Right cardiac atrium (tissue), 5 donors: Measurements from ENCODE around the gene LMBR1. TPM values are rescaled to one million over a fixed set of nuclear protein-coding genes. Genes with fewer than 3 reads are reported as not detected.
A peak's percentile ranks its signal among the peaks of the same experiment; 100 is the strongest.

Experiments
- ATAC-seq, 2 donors: fragments of 200-7000 bp; cut with Tn5 transposase; one replicate each; pipeline versions ENCODE4 v1.8.0 to v1.9.1; 2020; ENCODE audit warnings: moderate library complexity in 2 of 2, mild to moderate bottlenecking in 1 of 2
- DNase-seq, 3 donors: peaks; one replicate each; pipeline ENCODE4 v3.0.0-alpha.2; 2020
- H3K27ac ChIP-seq: one replicate; pipeline ENCODE4 v1.5.1; 2013; ENCODE audit warnings: mild to moderate bottlenecking, low read length, control low read depth, moderate library complexity
- H3K27me3 ChIP-seq: one replicate; pipeline ENCODE4 v1.6.1; 2013; ENCODE audit not compliant: control insufficient read depth, insufficient read depth
- H3K4me1 ChIP-seq: one replicate; pipeline ENCODE4 v1.6.1; 2013; ENCODE audit warnings: low read length; ENCODE audit not compliant: control insufficient read depth, insufficient read depth
- H3K4me3 ChIP-seq: one replicate; pipeline ENCODE4 v1.5.1; 2013; ENCODE audit warnings: low read length, control low read depth
- H3K9me3 ChIP-seq: one replicate; pipeline ENCODE4 v1.6.1; 2013; ENCODE audit warnings: low read length; ENCODE audit not compliant: control insufficient read depth
- WGBS: extraction: QIAGEN DNeasy Blood & Tissue Kit; methylation state at CpG from one replicate; pipeline ENCODE4 v1.1.7; 2013; 5-methylcytosine and 5-hydroxymethylcytosine counted together
- intact Hi-C, 4 donors: fragments of 100-400 bp; cut with DNase I; formaldehyde crosslinking; loops; one replicate each; pipeline versions ENCODE4 v1.11.0 to v1.14.0; 2022 to 2023
- polyA plus RNA-seq: library from polyadenylated mRNA; stranded (reverse); fragments of 200-250 nt; gene quantifications from one replicate; pipeline ENCODE4 v1.2.3, GENCODE V29; 2013
- total RNA-seq, 4 donors: library from RNA; stranded (reverse); fragmentation: NEBNext Ultra II Directional; extraction: Animal tissue kit (Norgen Biotek cat#: 25700); gene quantifications; one replicate each; pipeline ENCODE4 v1.2.1, GENCODE V29; 2021
- donor health status: healthy with polysubstance abuse.
- donor health status: DM: no; HTN: yes; CAD: no.
- donor health status: DM: no; HTN: no; CAD: no.
- donor health status: DM: no; HTN: yes; CAD: no; lungs with severe emphysema.
- donor health status: DM: yes; HTN: yes; CAD: no.

Gene LMBR1
- total and polyA plus RNA-seq, 5 donors: 8.1 to 48.7 (median 46.3) TPM

DNA sequence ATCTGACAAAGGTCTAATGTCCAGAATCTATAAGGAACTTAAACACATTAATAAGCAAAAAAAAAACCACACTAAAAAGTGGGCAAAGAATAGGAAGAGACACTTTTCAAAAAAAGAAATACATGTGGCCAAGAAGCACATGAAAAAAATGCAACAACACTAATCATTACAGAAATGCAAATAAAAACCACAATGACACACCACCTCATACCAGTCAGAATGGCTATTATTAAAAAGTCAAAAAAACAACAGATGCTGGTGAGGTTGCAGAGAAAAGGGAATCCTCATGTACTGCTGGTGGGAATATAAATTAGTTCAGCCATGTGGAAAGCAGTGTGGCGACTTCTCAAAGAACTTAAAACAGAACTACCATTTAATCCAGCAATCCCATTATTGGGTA lies 119.0 kb downstream of the LMBR1 start:
- DNase-seq: no peak
- no peak for ATAC-seq
- peaks cover 2% of the 10 kb centered on the region for H3K4me1 ChIP-seq
- intact Hi-C loops: no loop called here
- H3K27ac ChIP-seq: no peak overlapping the region
- no peaks in the 10 kb centered on the region for H3K9me3 ChIP-seq
- H3K4me3 ChIP-seq: no peak overlapping the region
- WGBS: 34% methylated on average over 1 of the region's 1 CpG
- H3K27me3 ChIP-seq: no peaks in the 10 kb centered on the region

GRCh38 chr7:156772725-156773124 lies 120.3 kb downstream of the LMBR1 start:
- DNase-seq (no peak), ATAC-seq (no peak)
- H3K4me3 ChIP-seq: no peak overlapping the region
- intact Hi-C loops: no loop called here
- no peak overlapping the region for H3K27ac ChIP-seq
- H3K4me1 ChIP-seq: peaks cover 2% of the 10 kb centered on the region
- no peaks in the 10 kb centered on the region for H3K9me3 ChIP-seq
- no peaks in the 10 kb centered on the region for H3K27me3 ChIP-seq
- 85% methylated on average over 5 of the region's 5 CpGs for WGBS

GRCh38 chr7:156768698-156769472 lies 124.1 kb downstream of the LMBR1 start:
- no peak for ATAC-seq
- no peak for DNase-seq
- Histone ChIP-seq H3K4me1 (peaks cover 2% of the 10 kb centered on the region), H3K27ac (no peak overlapping the region), H3K9me3 (no peaks in the 10 kb centered on the region), H3K4me3 (no peak overlapping the region), H3K27me3 (no peaks in the 10 kb centered on the region)
- intact Hi-C loops: loop anchor here in 1 of 4 donors (5.0 kb wide), 1 partner anchor 67 kb away; no protein-coding TSS in a partner anchor
- WGBS: 89% methylated on average over 6 of the region's 6 CpGs

DNA sequence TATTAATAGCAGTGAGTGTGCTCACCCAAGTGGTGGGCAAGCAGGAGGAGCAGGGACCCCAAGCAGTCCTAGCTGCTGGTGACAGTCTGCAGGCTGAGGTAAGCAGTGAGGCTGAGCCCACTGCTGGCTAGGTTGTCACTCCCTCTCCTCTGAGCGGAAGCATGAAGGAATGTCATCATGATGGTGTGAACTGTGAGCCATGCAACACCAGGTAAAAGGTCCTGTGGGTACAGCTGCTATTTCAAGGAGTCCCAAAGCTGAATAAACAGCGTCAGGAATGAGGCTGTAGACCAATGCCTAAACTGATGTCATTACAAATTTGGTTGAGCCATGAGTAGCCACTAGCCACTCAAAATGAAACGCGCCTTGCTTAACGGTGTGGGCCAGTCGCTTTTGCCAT lies 126.3 kb downstream of the LMBR1 start:
- no peak overlapping the region for H3K4me3 ChIP-seq
- no peak overlapping the region for H3K27ac ChIP-seq
- DNase-seq (no peak), ATAC-seq (no peak)
- no peaks in the 10 kb centered on the region for H3K9me3 ChIP-seq
- no peaks in the 10 kb centered on the region for H3K27me3 ChIP-seq
- intact Hi-C loops: loop anchor here in 1 of 4 donors (5.0 kb wide), 1 partner anchor 64 kb away; no protein-coding TSS in a partner anchor
- peaks cover 2% of the 10 kb centered on the region for H3K4me1 ChIP-seq
- 94% methylated on average over 6 of the region's 6 CpGs for WGBS

- peaks cover 2% of the 10 kb centered on the region for H3K4me1 ChIP-seq
- H3K27ac ChIP-seq: no peak overlapping the region
- 86% methylated on average over 7 of the region's 7 CpGs for WGBS
- ATAC-seq (no peak), DNase-seq (no peak)
- no peaks in the 10 kb centered on the region for H3K9me3 ChIP-seq
- H3K4me3 ChIP-seq: no peak overlapping the region
- H3K27me3 ChIP-seq: no peaks in the 10 kb centered on the region
- intact Hi-C loops: loop anchor here in 1 of 4 donors (5.0 kb wide), 1 partner anchor 64 kb away; no protein-coding TSS in a partner anchor
These were observed 126.9 kb downstream of the LMBR1 start for GRCh38 chr7:156765901-156766656.

- ATAC-seq (no peak), DNase-seq (no peak)
- intact Hi-C loops: loop anchor here in 1 of 4 donors (5.0 kb wide), 1 partner anchor 62 kb away; no protein-coding TSS in a partner anchor
- Histone ChIP-seq H3K27me3 (no peaks in the 10 kb centered on the region), H3K27ac (no peak overlapping the region), H3K4me3 (no peak overlapping the region), H3K9me3 (no peaks in the 10 kb centered on the region), H3K4me1 (peaks cover 2% of the 10 kb centered on the region)
- 94% methylated on average over 3 of the region's 3 CpGs for WGBS
These were observed 128.2 kb downstream of the LMBR1 start for GRCh38 chr7:156764766-156765165.

GRCh38 chr7:156764016-156764669 lies 128.8 kb downstream of the LMBR1 start:
- H3K27ac ChIP-seq: no peak overlapping the region
- H3K4me3 ChIP-seq: no peak overlapping the region
- H3K4me1 ChIP-seq: peaks cover 2% of the 10 kb centered on the region
- H3K27me3 ChIP-seq: no peaks in the 10 kb centered on the region
- ATAC-seq (peak; percentile 95 to 97), DNase-seq (peak; percentile 70 to 85 (median 84))
- WGBS: 24% methylated on average over 8 of the region's 8 CpGs
- intact Hi-C loops: no loop called here
- no peaks in the 10 kb centered on the region for H3K9me3 ChIP-seq

DNA sequence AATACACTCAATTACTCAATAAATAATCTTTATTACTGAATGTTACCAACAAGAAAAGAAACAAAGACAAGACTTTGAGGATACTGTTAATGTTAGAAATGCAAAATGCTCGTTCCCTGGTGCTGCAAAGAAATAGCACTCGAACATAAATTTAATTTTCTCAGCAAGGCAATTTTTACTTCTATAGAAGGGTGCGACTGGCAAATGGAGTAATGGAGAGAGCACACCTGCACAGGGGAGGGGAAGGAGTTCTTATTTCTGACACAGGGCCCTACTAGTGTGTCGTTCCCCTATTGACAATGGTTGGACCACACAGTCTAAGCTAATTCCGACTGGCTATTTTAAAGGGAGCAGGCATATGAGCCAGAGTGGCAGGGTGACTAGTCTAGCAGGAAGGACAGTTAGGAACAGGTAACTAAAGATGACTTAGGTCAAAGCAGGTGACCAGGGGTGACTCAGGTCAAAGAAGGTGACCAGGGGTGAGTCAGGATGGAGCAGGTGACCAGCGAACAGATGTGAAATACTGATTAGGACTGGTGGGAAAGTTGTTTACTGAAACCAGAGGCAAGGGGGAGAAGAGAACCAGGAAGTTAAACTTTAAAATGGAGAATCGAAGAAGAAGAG lies 133.3 kb downstream of the LMBR1 start:
- DNase-seq: no peak
- H3K4me3 ChIP-seq: no peak overlapping the region
- H3K27me3 ChIP-seq: no peaks in the 10 kb centered on the region
- no peaks in the 10 kb centered on the region for H3K4me1 ChIP-seq
- 98% methylated on average over 7 of the region's 7 CpGs for WGBS
- H3K27ac ChIP-seq: no peak overlapping the region
- ATAC-seq: no peak
- intact Hi-C loops: no loop called here
- no peaks in the 10 kb centered on the region for H3K9me3 ChIP-seq

DNA sequence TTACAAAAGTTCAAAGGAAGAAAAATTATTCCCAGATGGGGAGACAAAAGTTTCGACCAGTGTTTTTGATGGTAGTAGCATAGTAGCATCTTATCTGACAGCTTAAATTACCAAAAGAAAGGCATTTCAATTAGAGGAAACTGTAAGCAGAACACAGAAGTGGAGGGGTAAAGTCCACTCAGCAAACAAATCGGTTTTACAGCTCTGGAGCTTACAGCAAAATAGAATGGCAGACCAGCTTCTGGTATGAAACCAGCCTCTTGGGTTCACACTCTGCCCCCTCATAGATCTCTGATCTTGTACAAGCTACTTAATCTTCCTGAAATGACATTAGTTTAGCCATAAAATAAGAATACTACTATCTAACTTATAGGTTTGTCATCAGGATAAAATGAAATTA lies 133.8 kb downstream of the LMBR1 start:
- DNase-seq (no peak), ATAC-seq (no peak)
- intact Hi-C loops: no loop called here
- Histone ChIP-seq H3K27ac (no peak overlapping the region), H3K9me3 (no peaks in the 10 kb centered on the region), H3K4me3 (no peak overlapping the region), H3K27me3 (no peaks in the 10 kb centered on the region), H3K4me1 (no peaks in the 10 kb centered on the region)
- WGBS: 95% methylated on average over 2 of the region's 2 CpGs

DNA sequence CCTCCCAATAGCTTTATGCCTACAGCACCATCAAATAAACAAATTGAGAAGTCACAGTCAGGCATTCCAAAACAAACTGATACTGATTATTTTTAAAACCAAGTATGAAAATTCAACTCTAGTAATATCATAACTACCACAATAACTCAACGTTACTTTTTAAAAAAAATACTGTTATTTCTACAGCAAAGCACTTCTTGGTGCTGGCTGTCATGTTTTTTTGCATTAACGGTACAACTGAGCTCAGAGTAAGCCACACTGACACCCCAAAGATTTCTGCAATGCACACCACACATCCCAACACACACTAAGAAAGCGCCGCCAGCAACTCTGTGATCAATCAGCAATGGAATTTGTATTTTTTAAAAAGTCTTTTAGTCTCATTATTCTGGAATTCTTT lies 138.8 kb downstream of the LMBR1 start:
- no peaks in the 10 kb centered on the region for H3K9me3 ChIP-seq
- no peak overlapping the region for H3K4me3 ChIP-seq
- ATAC-seq: no peak
- intact Hi-C loops: no loop called here
- H3K27me3 ChIP-seq: no peaks in the 10 kb centered on the region
- peaks cover 1% of the 10 kb centered on the region for H3K4me1 ChIP-seq
- DNase-seq: no peak
- 92% methylated on average over 4 of the region's 4 CpGs for WGBS
- no peak overlapping the region for H3K27ac ChIP-seq
